ENCODE results near the gene BID. TPM values are rescaled to one million over a fixed set of nuclear protein-coding genes. Genes with fewer than 3 reads are reported as not detected.

BID gene
- total RNA-seq, 4 donors from 2014 or later: 5.1 to 23.7 (median 9.8) TPM

- intact Hi-C loops (cut with DNase I; ENCODE audit: low total_unique reads): no loop called here
- H3K27me3 ChIP-seq: no peaks in the 10 kb centered on the region
- H3K9me3 ChIP-seq: no peaks in the 10 kb centered on the region
- peak overlapping the region in 2 of 4 donors; percentile 24 to 28 for H3K27ac ChIP-seq
- TF ChIP-seq POLR2A (IDR thresholded peaks at IDR 0.05): no peak
- no peak for TF ChIP-seq CTCF (IDR thresholded peaks at IDR 0.05 in 4 of 5, conservative IDR thresholded peaks at IDR 0.05 in 1 of 5)
- DNase-seq (no peak), ATAC-seq (no peak)
- in situ Hi-C loops (cut with MboI; ENCODE audit: low sequenced_read_pairs in 4 of 4): no loop called here
- no peaks in the 10 kb centered on the region for H3K36me3 ChIP-seq
- peaks cover 5 to 6% of the 10 kb centered on the region in 2 donors for H3K4me1 ChIP-seq
- no peak overlapping the region for H3K4me3 ChIP-seq
These were observed 30.4 kb downstream of the BID start for GRCh38 chr22:17743661-17744411.

- DNase-seq (peak; percentile 23 to 68), ATAC-seq (peak; percentile 48 to 65)
- peaks cover 5 to 6% of the 10 kb centered on the region in 2 donors for H3K4me1 ChIP-seq
- in situ Hi-C loops (cut with MboI; ENCODE audit: low sequenced_read_pairs in 4 of 4): no loop called here
- no peaks in the 10 kb centered on the region for H3K27me3 ChIP-seq
- peak; percentile 55 to 84 (median 76) for TF ChIP-seq CTCF (IDR thresholded peaks at IDR 0.05 in 4 of 5, conservative IDR thresholded peaks at IDR 0.05 in 1 of 5)
- no peak for TF ChIP-seq POLR2A (IDR thresholded peaks at IDR 0.05)
- intact Hi-C loops (cut with DNase I; ENCODE audit: low total_unique reads): loop anchor here (1.0 kb wide), 1 partner anchor 43 kb away; no protein-coding TSS in a partner anchor
- H3K9me3 ChIP-seq: no peaks in the 10 kb centered on the region
- no peak overlapping the region for H3K4me3 ChIP-seq
- H3K27ac ChIP-seq: no peak overlapping the region
- H3K36me3 ChIP-seq: no peaks in the 10 kb centered on the region
These were observed 31.8 kb downstream of the BID start for GRCh38 chr22:17742527-17742902.

DNA sequence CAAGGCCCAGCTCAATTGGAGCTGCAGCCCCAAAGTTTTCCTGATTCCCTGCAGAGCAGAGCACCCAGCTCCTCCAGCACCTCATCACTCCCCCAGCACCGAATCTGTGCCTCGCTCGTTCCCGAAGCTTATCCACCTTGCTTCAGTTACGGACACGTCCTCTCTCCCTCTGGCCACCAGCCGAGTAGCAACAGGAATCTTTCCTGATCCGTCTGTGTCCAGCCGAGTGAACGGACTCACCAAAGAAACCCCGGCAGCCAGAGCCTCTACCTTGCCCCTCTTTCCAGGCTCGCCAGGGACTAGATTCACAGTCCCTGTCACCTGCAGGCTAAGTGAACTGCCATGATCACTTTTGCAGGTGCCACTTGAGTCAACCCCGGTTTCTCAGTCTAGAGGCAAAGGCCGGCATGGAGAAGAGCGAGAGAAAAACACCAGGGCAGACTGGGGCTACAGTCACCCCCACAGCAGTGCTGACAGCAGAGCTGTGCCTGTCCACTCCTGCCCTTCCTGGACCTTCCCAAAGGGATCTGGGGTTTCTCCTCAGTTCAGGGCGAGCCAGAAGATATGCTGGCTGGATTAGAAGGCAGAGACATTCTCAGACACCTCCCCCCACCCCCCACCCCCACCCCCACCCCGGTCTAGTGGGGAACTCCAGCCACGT, 32.3 kb downstream of the BID start:
- no peak for DNase-seq
- ATAC-seq: peak in 1 of 2 donors; percentile 2
- TF ChIP-seq CTCF (IDR thresholded peaks at IDR 0.05 in 4 of 5, conservative IDR thresholded peaks at IDR 0.05 in 1 of 5): no peak
- no peak for TF ChIP-seq POLR2A (IDR thresholded peaks at IDR 0.05)

DNA sequence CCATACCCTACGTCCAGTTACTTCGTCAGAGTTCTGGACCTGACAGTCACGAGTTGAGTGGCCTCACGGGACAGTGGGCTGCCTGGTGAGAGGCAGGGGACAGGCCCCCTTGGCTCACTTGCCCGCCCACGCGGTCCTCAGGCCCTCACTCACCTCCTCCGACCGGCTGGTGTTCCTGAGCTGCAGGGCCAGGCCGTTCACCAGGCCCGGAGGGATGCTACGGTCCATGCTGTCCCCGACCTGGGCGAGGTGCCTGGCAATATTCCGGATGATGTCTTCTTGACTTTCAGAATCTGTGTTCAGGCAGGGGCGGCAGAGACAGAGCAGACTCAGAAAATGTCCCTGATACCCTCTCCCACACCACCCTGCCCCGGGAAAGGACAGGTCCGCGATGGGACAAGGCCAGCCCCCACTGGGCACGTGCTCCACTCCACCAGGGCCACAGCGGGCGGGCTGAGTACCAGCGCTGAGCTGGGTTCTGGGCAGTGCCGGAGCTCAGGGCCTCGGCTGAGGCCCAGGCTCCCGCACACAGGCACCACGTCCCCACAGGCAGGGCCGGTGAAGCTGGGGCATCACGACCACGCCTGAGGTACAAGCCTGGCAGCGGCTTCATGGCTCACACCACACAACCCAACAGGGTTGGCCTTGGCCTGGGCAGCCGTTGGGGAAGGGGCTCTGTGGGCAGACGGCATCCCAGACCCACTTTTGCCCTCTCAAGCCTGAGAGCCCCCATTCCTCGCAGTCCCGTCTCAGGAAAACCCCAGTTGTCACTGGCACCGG, 34.9 kb downstream of the BID start:
- DNase-seq (no peak), ATAC-seq (no peak)
- Histone ChIP-seq H3K27ac (no peak overlapping the region), H3K4me3 (no peak overlapping the region), H3K4me1 (peaks cover 5 to 6% of the 10 kb centered on the region in 2 donors), H3K9me3 (no peaks in the 10 kb centered on the region), H3K36me3 (peaks cover 0 to 18% of the 10 kb centered on the region in 2 donors), H3K27me3 (no peaks in the 10 kb centered on the region)
- in situ Hi-C loops (cut with MboI; ENCODE audit: low sequenced_read_pairs in 4 of 4) (no loop called here), intact Hi-C loops (cut with DNase I; ENCODE audit: low total_unique reads) (no loop called here)
- TF ChIP-seq POLR2A (IDR thresholded peaks at IDR 0.05): no peak
- no peak for TF ChIP-seq CTCF (IDR thresholded peaks at IDR 0.05 in 4 of 5, conservative IDR thresholded peaks at IDR 0.05 in 1 of 5)

More for the DNA sequence above, 32.3 kb downstream of the BID start:
- in situ Hi-C loops (cut with MboI; ENCODE audit: low sequenced_read_pairs in 4 of 4): no loop called here
- intact Hi-C loops (cut with DNase I; ENCODE audit: low total_unique reads): loop anchor here (1.0 kb wide), 1 partner anchor 43 kb away; no protein-coding TSS in a partner anchor
- Histone ChIP-seq H3K36me3 (no peaks in the 10 kb centered on the region), H3K9me3 (no peaks in the 10 kb centered on the region), H3K27me3 (no peaks in the 10 kb centered on the region), H3K27ac (no peak overlapping the region), H3K4me1 (peaks cover 5 to 6% of the 10 kb centered on the region in 2 donors), H3K4me3 (no peak overlapping the region)

Measured in gastrocnemius medialis (tissue), 4 donors.